ENCODE measurements around the gene TMED3. TPM values are rescaled to one million over a fixed set of nuclear protein-coding genes. Genes with fewer than 3 reads are reported as not detected.

The TMED3 gene
- polyA plus RNA-seq, 10 donors = 35.0 to 59.3 (median 42.6) TPM

Other genes with a start within 250 kb of the TMED3 start
- gene RASGRF1, start 220.3 kb upstream of the TMED3 start, polyA plus RNA-seq (ENCODE audit: insufficient read length in 10 of 10) = under 1 TPM in 9 of 10 donors, not detected in 1; 0.04 to 0.39 (median 0.20) TPM
- under 1 TPM in 2 of 10 donors, not detected in 8; 0.03 to 0.06 TPM for gene ANKRD34C, start 28.4 kb upstream of the TMED3 start, polyA plus RNA-seq (ENCODE audit: insufficient read length in 10 of 10)
- 1 to 10 TPM; 1.3 to 2.1 (median 1.6) TPM for gene MINAR1, start 121.2 kb downstream of the TMED3 start, polyA plus RNA-seq (ENCODE audit: insufficient read length in 10 of 10)

Data from muscle of back (tissue), 10 donors.